GM19463 (cell line): ENCODE data around the gene CCDC12.
"Not testable (repeated sequence)": the region's sequence is repeated elsewhere in the genome, so short reads cannot be mapped to it uniquely, and the experiment has no call there.

Experiments
- ATAC-seq: cut with Tn5 transposase; IDR thresholded peaks from one replicate; pipeline ENCODE4 v1.9.1; 2021; ENCODE audit warnings: mild to moderate bottlenecking, moderate library complexity; ENCODE audit not compliant: unreplicated experiment

The CCDC12 gene

GRCh38 chr3:46926871-46927717, 49.5 kb downstream of the CCDC12 start:
- peak; percentile 61 for ATAC-seq

DNA sequence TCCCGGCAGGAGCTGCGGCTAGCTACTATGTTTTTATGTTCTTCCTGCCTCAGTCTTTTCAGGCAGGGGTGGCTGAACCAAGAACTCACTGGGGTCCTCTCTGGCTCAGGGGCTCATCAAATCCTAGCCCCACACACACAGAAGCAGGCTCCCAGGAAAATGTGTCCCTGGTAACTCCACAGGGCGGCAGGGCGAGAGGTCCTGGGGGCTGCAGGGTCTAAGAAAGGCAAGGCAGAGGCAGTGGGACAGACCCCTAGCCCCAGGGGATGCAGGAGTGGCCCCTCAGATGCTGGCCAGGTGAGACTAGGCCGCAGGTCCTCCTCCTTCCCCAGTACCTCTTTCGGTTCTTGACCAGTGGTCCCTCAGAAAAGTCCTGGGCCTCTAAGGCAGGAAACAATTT, 50.1 kb downstream of the CCDC12 start:
- no peak for ATAC-seq

DNA sequence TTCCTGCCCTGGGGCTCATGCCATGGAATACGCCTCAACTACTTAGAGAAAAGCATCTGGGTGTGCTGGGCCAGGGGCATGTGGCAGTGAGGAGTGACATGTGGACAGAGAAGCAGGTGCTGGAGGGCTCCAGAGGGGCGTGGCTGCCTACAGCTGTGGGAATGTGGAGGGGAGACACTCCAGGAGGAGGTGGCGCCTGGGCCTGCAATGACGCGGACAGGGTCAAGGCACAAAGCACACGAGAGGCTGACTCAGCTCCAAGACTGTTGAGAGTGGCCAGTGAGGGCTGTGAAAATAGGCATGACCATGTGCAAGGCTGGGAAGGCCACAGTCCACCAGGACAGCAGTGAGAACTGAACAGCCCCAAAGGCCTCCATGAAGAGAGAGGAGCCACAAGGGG, 50.5 kb downstream of the CCDC12 start:
- no peak for ATAC-seq

DNA sequence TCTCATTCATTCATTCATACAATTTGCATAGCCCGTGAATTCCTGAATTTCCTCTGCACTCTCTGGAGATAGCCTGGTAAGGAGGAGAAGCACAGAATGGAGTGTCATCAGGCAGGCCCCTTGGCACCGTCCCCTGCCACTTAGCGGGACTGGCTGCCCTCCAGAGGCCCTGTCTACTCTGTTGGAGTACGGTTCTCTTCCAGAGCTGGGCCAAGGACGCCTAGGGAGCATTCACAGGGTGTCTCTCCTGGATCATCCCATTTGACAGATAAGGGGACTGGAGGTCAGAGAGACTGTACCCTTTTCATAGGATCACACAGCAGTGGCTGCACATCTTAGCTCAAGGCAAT, 51.0 kb downstream of the CCDC12 start:
- no peak for ATAC-seq

GRCh38 chr3:46924921-46925584, 51.5 kb downstream of the CCDC12 start:
- no peak for ATAC-seq

DNA sequence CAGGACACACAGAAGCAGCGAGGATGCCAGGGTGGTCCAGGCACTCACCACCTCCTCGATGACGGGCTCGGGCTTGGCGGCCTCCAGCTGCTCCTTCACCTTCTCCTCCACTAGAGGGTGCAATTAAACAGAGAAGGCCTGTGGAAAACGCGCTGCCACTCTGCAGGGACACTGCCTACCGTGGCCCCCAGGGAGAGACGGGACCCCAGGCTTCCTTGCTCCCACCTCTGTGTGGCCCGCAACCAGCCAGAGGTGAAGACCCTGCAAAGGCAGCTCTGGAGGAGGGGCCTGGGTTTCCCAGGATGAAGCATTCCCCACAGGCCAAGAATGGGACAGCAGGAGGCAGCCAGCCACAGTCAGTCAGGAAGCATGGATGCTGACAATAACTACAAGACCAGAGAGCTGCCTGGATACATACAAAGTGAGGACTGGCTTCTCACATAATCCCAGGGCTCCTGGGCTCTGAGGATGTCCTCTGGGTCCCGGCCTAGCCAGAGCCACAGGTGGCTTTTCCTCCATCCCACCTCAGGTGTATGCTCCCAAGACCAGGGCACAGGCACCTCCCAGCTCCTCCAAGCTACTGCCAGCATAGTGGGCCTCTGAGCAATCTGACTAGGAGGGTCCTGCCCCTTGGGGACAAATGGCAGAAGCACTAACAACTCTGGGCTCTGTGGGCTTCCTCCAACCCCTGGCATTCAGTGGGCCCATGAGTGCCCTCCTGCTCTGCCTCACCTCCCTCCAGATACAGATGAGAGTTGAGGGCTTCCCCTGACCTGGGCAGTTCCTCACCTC, 52.8 kb downstream of the CCDC12 start:
- no peak for ATAC-seq

- ATAC-seq, result no peak
These were observed 53.5 kb downstream of the CCDC12 start for GRCh38 chr3:46922871-46923558.

GRCh38 chr3:46922426-46922825, 54.1 kb downstream of the CCDC12 start:
- ATAC-seq, result no peak

- ATAC-seq, result no peak
These were observed 54.7 kb downstream of the CCDC12 start for GRCh38 chr3:46921871-46922271.

DNA sequence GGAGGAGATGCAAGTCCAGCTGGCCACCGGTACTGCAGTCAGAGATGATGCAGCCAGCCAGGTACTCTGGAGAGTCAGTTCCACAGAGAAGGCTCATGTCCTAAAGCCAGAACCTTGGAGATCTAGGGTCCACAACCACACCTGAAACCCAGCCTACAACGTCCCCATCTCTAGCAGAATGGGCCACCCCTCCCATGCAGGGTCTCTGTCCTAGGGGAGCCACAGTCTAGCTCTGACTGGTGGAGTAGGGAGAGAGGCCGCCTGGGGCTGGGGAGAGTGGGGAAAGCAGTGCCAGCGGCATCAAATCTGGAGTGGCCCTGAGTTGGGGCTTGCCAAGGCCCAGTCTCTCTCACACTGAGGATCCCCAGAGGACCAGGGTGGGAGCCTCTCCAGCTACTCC, 55.5 kb downstream of the CCDC12 start:
- no peak for ATAC-seq

GRCh38 chr3:46918634-46919033, 57.9 kb downstream of the CCDC12 start:
- ATAC-seq, result no peak

GRCh38 chr3:46918202-46918601, 58.3 kb downstream of the CCDC12 start:
- no peak for ATAC-seq

GRCh38 chr3:46917257-46917656, 59.3 kb downstream of the CCDC12 start:
- ATAC-seq, result no peak

GRCh38 chr3:46916799-46917198, 59.7 kb downstream of the CCDC12 start:
- no peak for ATAC-seq

- no peak for ATAC-seq
These were observed 60.3 kb downstream of the CCDC12 start for GRCh38 chr3:46916278-46916677.

DNA sequence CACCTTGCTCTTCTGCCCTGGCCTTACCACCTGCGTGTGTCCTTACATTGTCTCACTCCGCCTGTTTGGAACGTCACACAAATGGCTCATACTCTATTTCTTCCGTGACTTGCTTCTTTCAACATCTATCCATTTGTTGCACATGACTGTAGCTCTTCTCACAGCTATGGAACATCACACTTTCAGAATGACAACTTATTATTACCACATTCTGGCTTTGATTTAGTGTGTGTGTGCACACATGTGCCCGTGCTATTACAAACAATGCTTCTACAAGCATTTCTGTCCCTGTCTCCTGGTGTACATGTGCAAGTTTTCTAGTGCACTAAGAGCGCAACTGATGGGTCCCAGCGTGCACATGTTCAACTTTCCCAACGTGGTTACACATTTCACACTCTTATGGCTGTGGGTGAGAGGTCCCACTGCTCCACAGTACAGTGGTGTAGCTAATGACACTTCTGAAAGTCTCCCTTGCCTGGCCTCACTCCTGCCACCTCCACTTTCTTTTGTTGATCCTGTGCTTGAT, 61.2 kb downstream of the CCDC12 start:
- no peak for ATAC-seq

DNA sequence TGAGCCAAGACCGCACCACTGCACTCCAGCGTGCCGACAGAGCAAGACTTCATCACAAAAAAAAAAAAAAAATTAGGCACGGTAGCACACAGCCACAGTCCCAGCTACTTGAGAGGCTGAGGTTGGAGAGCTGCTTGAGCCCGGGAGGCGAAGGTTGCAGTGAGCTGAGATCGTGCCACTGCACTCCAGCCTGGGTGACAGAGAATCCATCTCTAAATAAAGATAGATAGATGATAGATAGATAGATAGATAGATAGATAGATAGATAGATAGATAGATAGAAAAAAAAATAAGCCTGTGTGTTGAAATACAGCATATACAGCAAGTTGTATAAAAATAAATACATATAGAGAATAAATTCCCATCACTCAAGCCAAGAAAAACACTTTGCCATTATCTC, 61.7 kb downstream of the CCDC12 start:
- no peak for ATAC-seq

DNA sequence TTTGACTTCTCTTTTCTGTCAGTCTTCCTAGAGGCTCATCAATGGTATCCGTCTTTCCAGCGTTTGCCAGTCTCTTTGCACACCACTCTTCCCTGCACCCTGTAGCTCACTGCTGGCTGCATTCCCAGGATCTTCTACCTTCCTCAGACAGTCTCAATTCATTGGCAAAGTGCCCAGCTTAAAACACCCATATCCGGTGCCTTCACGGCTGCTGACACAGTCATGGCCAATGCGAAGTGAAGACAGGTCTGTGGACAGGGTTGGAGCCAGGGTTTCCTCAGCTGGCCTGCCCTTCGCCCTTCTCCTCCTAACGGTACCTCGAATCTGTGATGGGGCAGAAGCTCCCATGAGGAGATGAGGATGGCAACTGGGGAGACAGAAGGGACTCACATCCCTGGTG, 62.9 kb downstream of the CCDC12 start:
- ATAC-seq, result no peak

DNA sequence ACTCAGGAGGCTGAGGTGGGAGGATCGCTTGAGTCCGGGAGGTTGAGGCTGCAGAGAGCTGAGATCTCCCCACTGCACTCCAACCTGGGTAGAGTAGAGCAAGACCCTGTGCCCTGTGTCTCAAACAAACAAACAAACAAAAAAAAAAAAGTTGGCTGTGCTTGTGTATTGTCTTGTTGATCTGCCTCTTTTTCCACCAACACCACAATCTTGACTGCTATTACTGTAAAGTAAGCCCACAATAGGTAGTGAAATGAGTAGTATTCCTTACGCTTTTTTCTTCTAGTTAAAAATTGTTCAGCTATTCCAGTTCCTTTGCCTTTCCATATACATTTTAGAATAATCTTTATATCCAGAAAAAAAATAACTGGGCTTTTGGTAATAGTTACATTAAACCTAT, 63.6 kb downstream of the CCDC12 start:
- no peak for ATAC-seq

DNA sequence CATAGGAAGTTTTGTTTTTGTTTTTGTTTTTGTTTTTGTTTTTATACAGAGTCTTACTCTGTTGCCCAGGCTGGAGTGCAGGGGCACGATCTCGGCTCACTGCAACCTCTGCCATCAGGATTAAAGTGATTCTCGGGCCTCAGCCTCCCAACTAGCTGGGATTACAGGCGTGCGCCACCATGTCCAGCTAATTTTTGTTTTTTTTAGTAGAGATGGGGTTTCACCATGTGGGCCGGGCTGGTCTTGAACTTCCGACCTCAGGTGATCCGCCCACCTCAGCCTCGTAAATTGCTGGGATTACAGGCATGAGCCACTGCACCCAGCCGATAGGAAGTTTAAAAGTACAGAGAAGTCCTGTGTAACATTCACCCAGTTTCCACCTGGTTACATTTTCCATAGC, 65.6 kb downstream of the CCDC12 start:
- not testable (repeated sequence) for ATAC-seq

DNA sequence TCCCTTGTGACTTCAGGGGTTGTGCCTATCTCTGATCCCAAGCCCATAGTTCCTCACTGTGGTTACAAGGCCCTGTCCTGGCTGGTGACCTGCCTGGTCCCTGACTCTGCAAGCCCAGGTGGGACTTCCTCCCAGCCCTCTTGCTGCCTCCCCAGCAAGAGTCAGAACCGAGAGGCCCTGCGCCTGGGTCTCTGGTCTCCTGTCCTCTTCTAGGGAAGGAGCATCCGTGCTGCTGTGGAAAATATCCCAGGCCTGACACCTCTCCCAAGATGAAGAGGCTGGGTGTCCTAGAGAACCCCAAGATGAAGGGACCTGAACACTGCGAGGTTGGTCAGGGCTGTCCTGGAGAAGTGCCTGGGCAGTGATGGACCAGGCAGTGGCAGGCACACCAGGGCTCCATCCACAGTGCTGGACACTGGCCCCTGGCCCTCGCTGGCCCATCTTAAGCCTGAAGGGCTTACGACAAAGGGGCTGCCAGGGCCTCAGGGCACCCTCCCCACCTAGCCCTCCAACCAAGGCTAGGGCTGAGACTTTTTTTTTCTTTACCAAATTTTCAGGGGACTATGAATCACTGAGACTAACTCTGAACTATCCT, 66.3 kb downstream of the CCDC12 start:
- ATAC-seq, result no peak
